Uterus (tissue), 4 donors: Measurements from ENCODE around the gene IKZF4. TPM values are rescaled to one million over a fixed set of nuclear protein-coding genes. Genes with fewer than 3 reads are reported as not detected.

Source experiments
- DNase-seq, 2 donors: peaks; one replicate each; pipeline ENCODE4 v3.0.0-alpha.2; 2019 to 2020
- H3K27ac ChIP-seq, 2 donors: fragments of 200-600 bp; sonication (generic); 1 replicate in 1 of 2; 2 replicates in 1 of 2; pipeline ENCODE4 v1.5.1; 2016 to 2018
- H3K27me3 ChIP-seq, 2 donors: fragments of 200-600 bp; sonication (generic); one replicate each; pipeline ENCODE4 v1.5.1; 2018 to 2019; ENCODE audit warnings: control low read depth in 1 of 2
- H3K36me3 ChIP-seq, 2 donors: fragments of 200-600 bp; sonication (generic); one replicate each; pipeline ENCODE4 v1.5.1; 2019; ENCODE audit warnings: control low read depth in 1 of 2
- H3K4me1 ChIP-seq, 2 donors: fragments of 200-600 bp; sonication (generic); one replicate each; pipeline ENCODE4 v1.5.1; 2018 to 2019; ENCODE audit warnings: control low read depth in 1 of 2
- H3K4me3 ChIP-seq, 2 donors: fragments of 200-600 bp; sonication (generic); 1 replicate in 1 of 2; 2 replicates in 1 of 2; pipeline ENCODE4 v1.5.1; 2018 to 2019; ENCODE audit warnings: mild to moderate bottlenecking in 1 of 2
- H3K9me3 ChIP-seq, 2 donors: fragments of 200-600 bp; sonication (generic); one replicate each; pipeline ENCODE4 v1.5.1; 2019; ENCODE audit warnings: control low read depth in 1 of 2
- CTCF ChIP-seq, 4 experiments: fragments of 200-600 bp in 2 of 4; fragments of 450-650 bp in 2 of 4; sonication (generic) in 2 of 4; IDR thresholded peaks; one replicate each; pipeline ENCODE4 v1.5.1; 2016 to 2019; ENCODE audit warnings: antibody characterized with exemption in 4 of 4, mild to moderate bottlenecking in 2 of 4, moderate library complexity in 1 of 4
- POLR2A ChIP-seq, 2 donors: fragments of 450-650 bp; IDR thresholded peaks; one replicate each; pipeline ENCODE4 v1.6.1; 2016; ENCODE audit warnings: antibody characterized with exemption in 2 of 2, mild to moderate bottlenecking in 1 of 2, moderate library complexity in 1 of 2
- intact Hi-C: fragments of 100-400 bp; cut with DNase I; formaldehyde crosslinking; loops from one replicate; pipeline ENCODE4 v1.15.1; 2023; ENCODE audit warnings: low total_unique reads
- total RNA-seq, 4 donors: library from RNA; depleted of rRNA in 3 of 4; stranded (reverse); fragments of >200 nt in 3 of 4; gene quantifications; one replicate each; pipeline versions ENCODE4 v1.1.0 to v1.2.4, GENCODE V29; 2014 to 2023
- donor health status: DM: yes; HTN: yes; CAD: no.

Gene IKZF4
- total RNA-seq, 4 donors from 2014 or later = 4.4 to 19.4 (median 5.6) TPM; not detected in 1

GRCh38 chr12:56004211-56004610 lies 16.6 kb upstream of the IKZF4 start:
- H3K36me3 ChIP-seq = no peaks in the 10 kb centered on the region
- H3K27me3 ChIP-seq = no peaks in the 10 kb centered on the region
- no peaks in the 10 kb centered on the region for H3K4me1 ChIP-seq
- intact Hi-C loops = no loop called here
- no peak overlapping the region for H3K27ac ChIP-seq
- TF ChIP-seq POLR2A (IDR thresholded peaks at IDR 0.05) = no peak
- no peak for TF ChIP-seq CTCF (IDR thresholded peaks at IDR 0.05)
- DNase-seq = no peak
- H3K4me3 ChIP-seq = no peak overlapping the region
- H3K9me3 ChIP-seq = no peaks in the 10 kb centered on the region

GRCh38 chr12:56007564-56008559 lies 13.0 kb upstream of the IKZF4 start:
- no peaks in the 10 kb centered on the region for H3K9me3 ChIP-seq
- H3K4me1 ChIP-seq = no peaks in the 10 kb centered on the region
- H3K4me3 ChIP-seq = peak overlapping the region; percentile 67 to 97
- no peaks in the 10 kb centered on the region for H3K36me3 ChIP-seq
- no peaks in the 10 kb centered on the region for H3K27me3 ChIP-seq
- H3K27ac ChIP-seq = peak overlapping the region; percentile 95 to 99
- TF ChIP-seq POLR2A (IDR thresholded peaks at IDR 0.05) = no peak
- TF ChIP-seq CTCF (IDR thresholded peaks at IDR 0.05) = no peak
- peak; percentile 60 to 61 for DNase-seq
- intact Hi-C loops = no loop called here

GRCh38 chr12:56010111-56010570 lies 10.7 kb upstream of the IKZF4 start:
- intact Hi-C loops = no loop called here
- TF ChIP-seq CTCF (IDR thresholded peaks at IDR 0.05) = no peak
- TF ChIP-seq POLR2A (IDR thresholded peaks at IDR 0.05) = no peak
- DNase-seq = no peak
- H3K36me3 ChIP-seq = no peaks in the 10 kb centered on the region
- H3K4me1 ChIP-seq = no peaks in the 10 kb centered on the region
- H3K9me3 ChIP-seq = no peaks in the 10 kb centered on the region
- no peak overlapping the region for H3K4me3 ChIP-seq
- no peaks in the 10 kb centered on the region for H3K27me3 ChIP-seq
- H3K27ac ChIP-seq = no peak overlapping the region

GRCh38 chr12:56011509-56012090 lies 9.2 kb upstream of the IKZF4 start:
- no peaks in the 10 kb centered on the region for H3K36me3 ChIP-seq
- DNase-seq = no peak
- TF ChIP-seq CTCF (IDR thresholded peaks at IDR 0.05) = no peak
- TF ChIP-seq POLR2A (IDR thresholded peaks at IDR 0.05) = no peak
- intact Hi-C loops = no loop called here
- H3K4me1 ChIP-seq = no peaks in the 10 kb centered on the region
- H3K27ac ChIP-seq = no peak overlapping the region
- H3K4me3 ChIP-seq = no peak overlapping the region
- no peaks in the 10 kb centered on the region for H3K9me3 ChIP-seq
- H3K27me3 ChIP-seq = no peaks in the 10 kb centered on the region

GRCh38 chr12:56013482-56013881 lies 7.4 kb upstream of the IKZF4 start:
- intact Hi-C loops = no loop called here
- H3K27ac ChIP-seq = no peak overlapping the region

More at GRCh38 chr12:56013482-56013881, 7.4 kb upstream of the IKZF4 start:
- H3K9me3 ChIP-seq = no peaks in the 10 kb centered on the region
- TF ChIP-seq POLR2A (IDR thresholded peaks at IDR 0.05) = no peak
- no peak for TF ChIP-seq CTCF (IDR thresholded peaks at IDR 0.05)
- no peak for DNase-seq
- no peaks in the 10 kb centered on the region for H3K27me3 ChIP-seq
- H3K36me3 ChIP-seq = no peaks in the 10 kb centered on the region
- no peaks in the 10 kb centered on the region for H3K4me1 ChIP-seq
- H3K4me3 ChIP-seq = no peak overlapping the region
